K562 (cell line): ENCODE results near the gene NBDY. TPM values are rescaled to one million over a fixed set of nuclear protein-coding genes. Genes with fewer than 3 reads are reported as not detected.

Experiments used
- HES1 ChIP-seq: fragments of 450-650 bp; IDR thresholded peaks from 2 replicates; pipeline ENCODE4 v1.6.1; 2016; ENCODE audit warnings: low read depth, mild to moderate bottlenecking, moderate library complexity
- NR2F6 ChIP-seq: fragments of 450-650 bp; formaldehyde crosslinking; IDR thresholded peaks from 2 replicates; pipeline ENCODE4 v1.4.0; 2020; ENCODE audit warnings: mild to moderate bottlenecking
- NR3C1 ChIP-seq: sonication (generic); formaldehyde crosslinking; IDR thresholded peaks from 2 replicates; pipeline ENCODE4 v1.8.1; 2022; ENCODE audit warnings: missing genetic modification reagents
- SAFB2 ChIP-seq: fragments of 200-400 bp; formaldehyde crosslinking; IDR thresholded peaks from 2 replicates; pipeline ENCODE4 v1.6.1; 2018; ENCODE audit warnings: borderline replicate concordance, low read length, low read depth, moderate library complexity; ENCODE audit not compliant: severe bottlenecking
- SRSF1 ChIP-seq: fragments of 200-400 bp; formaldehyde crosslinking; IDR thresholded peaks from 2 replicates; pipeline ENCODE4 v1.6.1; 2017; ENCODE audit warnings: mild to moderate bottlenecking, low read depth, low read length, moderate library complexity
- ZBTB7A ChIP-seq: IDR thresholded peaks from 2 replicates; pipeline ENCODE4 v1.6.1; 2011; ENCODE audit warnings: low read depth, mild to moderate bottlenecking, low read length, moderate library complexity, borderline replicate concordance; ENCODE audit not compliant: control insufficient read depth
- ZNF444 ChIP-seq: fragments of 250-450 bp; sonication (Bioruptor Pico); IDR thresholded peaks from 2 replicates; pipeline ENCODE4 v1.4.0; 2020; ENCODE audit warnings: mild to moderate bottlenecking, moderate library complexity
- polyA plus RNA-seq, 8 experiments: library from polyadenylated mRNA; depleted of rRNA in 4 of 8; stranded (reverse) in 5 of 8; unstranded in 3 of 8; fragments of >200 nt; fragmentation: Nextera tagmentation in 2 of 8; fragmentation: Illumina TruSeq in 1 of 8; extraction: Ambion mirVana in 2 of 8; extraction: Trizol in 1 of 8; gene quantifications; 2 replicates each; pipeline versions ENCODE4 v1.2.1 to v1.2.3, GENCODE V29; 2011 to 2014; ENCODE audit warnings: inconsistent platforms in 1 of 8, missing spikeins in 1 of 8
- total RNA-seq, 7 experiments: library from RNA; depleted of rRNA in 6 of 7; stranded (reverse); fragments of >200 nt in 6 of 7; fragmentation: Illumina TruSeq in 2 of 7; extraction: Trizol in 2 of 7; gene quantifications; 2 replicates each; pipeline versions ENCODE4 v1.2.1 to v1.2.3, GENCODE V29; 2011 to 2021; ENCODE audit warnings: low replicate concordance in 1 of 7
- TF ChIP-seq, protein P1 (sequence below): fragments of 450-650 bp; formaldehyde crosslinking; IDR thresholded peaks from 2 replicates; pipeline ENCODE4 v1.4.0; 2020; ENCODE audit warnings: mild to moderate bottlenecking, moderate library complexity
- TF ChIP-seq, protein P2 (sequence below): fragments of 450-650 bp; IDR thresholded peaks from 2 replicates; pipeline ENCODE4 v1.7.1; 2018; ENCODE audit warnings: mild to moderate bottlenecking, low read depth; ENCODE audit not compliant: partially characterized antibody
- TF ChIP-seq, protein P3 (sequence below): sonication (generic); formaldehyde crosslinking; IDR thresholded peaks from 2 replicates; pipeline ENCODE4 v1.8.0; 2022; ENCODE audit warnings: mild to moderate bottlenecking, missing genetic modification reagents

The NBDY gene
- total and polyA plus RNA-seq, 9 of the 15 experiments (the other 6 are each of a cell fraction or from before 2014, with no cell fraction given): 1.00 to 24.7 (median 7.0) TPM

- TF ChIP-seq, protein P1, sequence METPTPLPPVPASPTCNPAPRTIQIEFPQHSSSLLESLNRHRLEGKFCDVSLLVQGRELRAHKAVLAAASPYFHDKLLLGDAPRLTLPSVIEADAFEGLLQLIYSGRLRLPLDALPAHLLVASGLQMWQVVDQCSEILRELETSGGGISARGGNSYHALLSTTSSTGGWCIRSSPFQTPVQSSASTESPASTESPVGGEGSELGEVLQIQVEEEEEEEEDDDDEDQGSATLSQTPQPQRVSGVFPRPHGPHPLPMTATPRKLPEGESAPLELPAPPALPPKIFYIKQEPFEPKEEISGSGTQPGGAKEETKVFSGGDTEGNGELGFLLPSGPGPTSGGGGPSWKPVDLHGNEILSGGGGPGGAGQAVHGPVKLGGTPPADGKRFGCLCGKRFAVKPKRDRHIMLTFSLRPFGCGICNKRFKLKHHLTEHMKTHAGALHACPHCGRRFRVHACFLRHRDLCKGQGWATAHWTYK: no peak
- no peak for TF ChIP-seq NR3C1 (CRISPR knock-in tag)
- TF ChIP-seq, protein P2, sequence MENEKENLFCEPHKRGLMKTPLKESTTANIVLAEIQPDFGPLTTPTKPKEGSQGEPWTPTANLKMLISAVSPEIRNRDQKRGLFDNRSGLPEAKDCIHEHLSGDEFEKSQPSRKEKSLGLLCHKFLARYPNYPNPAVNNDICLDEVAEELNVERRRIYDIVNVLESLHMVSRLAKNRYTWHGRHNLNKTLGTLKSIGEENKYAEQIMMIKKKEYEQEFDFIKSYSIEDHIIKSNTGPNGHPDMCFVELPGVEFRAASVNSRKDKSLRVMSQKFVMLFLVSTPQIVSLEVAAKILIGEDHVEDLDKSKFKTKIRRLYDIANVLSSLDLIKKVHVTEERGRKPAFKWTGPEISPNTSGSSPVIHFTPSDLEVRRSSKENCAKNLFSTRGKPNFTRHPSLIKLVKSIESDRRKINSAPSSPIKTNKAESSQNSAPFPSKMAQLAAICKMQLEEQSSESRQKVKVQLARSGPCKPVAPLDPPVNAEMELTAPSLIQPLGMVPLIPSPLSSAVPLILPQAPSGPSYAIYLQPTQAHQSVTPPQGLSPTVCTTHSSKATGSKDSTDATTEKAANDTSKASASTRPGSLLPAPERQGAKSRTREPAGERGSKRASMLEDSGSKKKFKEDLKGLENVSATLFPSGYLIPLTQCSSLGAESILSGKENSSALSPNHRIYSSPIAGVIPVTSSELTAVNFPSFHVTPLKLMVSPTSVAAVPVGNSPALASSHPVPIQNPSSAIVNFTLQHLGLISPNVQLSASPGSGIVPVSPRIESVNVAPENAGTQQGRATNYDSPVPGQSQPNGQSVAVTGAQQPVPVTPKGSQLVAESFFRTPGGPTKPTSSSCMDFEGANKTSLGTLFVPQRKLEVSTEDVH: no peak
- TF ChIP-seq ZBTB7A: no peak
- no peak for TF ChIP-seq ZNF444 (CRISPR knock-in tag)
- no peak for TF ChIP-seq SRSF1
- TF ChIP-seq SAFB2: no peak
- TF ChIP-seq NR2F6 (CRISPR knock-in tag): no peak
- TF ChIP-seq, protein P3, sequence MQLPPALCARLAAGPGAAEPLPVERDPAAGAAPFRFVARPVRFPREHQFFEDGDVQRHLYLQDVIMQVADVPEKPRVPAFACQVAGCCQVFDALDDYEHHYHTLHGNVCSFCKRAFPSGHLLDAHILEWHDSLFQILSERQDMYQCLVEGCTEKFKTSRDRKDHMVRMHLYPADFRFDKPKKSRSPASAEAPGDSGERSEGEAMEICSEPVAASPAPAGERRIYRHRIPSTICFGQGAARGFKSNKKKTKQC (CRISPR knock-in tag): no peak
- no peak for TF ChIP-seq HES1
Observed at GRCh38 chrX:56798339-56798711, 69.3 kb downstream of the NBDY start (continued).
